HEK293 (cell line): ENCODE data around the gene VWA5A.

Experiments
- CTCF ChIA-PET: fragments of 350-600 bp; formaldehyde crosslinking; extraction: SDS; loops from one replicate; lab custom pipeline; 2021; ENCODE audit warnings: antibody characterized with exemption; lab: Yijun Ruan, JAX
- POLR2A ChIA-PET: fragments of 300-600 bp; formaldehyde crosslinking; extraction: SDS; loops from one replicate; lab custom pipeline; 2020; ENCODE audit warnings: antibody characterized with exemption, inconsistent platforms; lab: Yijun Ruan, JAX
- H3K27ac ChIP-seq: fragments of 200-500 bp; sonication (Bioruptor generic); 2 replicates; pipeline ENCODE4 v1.5.1; 2014; ENCODE audit warnings: low read depth, low read length, control low read depth, inconsistent platforms; ENCODE audit errors: extremely low read depth
- H3K36me3 ChIP-seq, 2 experiments: fragments of 200-500 bp in 1 of 2; sonication (Bioruptor generic) in 1 of 2; 1 replicate in 1 of 2; 2 replicates in 1 of 2; pipeline ENCODE4 v1.5.1; 2014 to 2017; ENCODE audit warnings: inconsistent platforms in 2 of 2, low read length in 2 of 2; ENCODE audit not compliant: control insufficient read depth in 2 of 2, insufficient read depth in 1 of 2
- H3K4me1 ChIP-seq: fragments of 200-500 bp; sonication (Bioruptor generic); 2 replicates; pipeline ENCODE4 v1.5.1; 2014; ENCODE audit warnings: mild to moderate bottlenecking, low read length, inconsistent platforms; ENCODE audit not compliant: control insufficient read depth, insufficient read depth
- H3K4me3 ChIP-seq: 2 replicates; pipeline ENCODE4 v1.5.1; 2011; ENCODE audit warnings: low read depth, mild to moderate bottlenecking, control low read depth, low read length, moderate library complexity
- H3K9me3 ChIP-seq: fragments of 200-500 bp; sonication (Bioruptor generic); 2 replicates; pipeline ENCODE4 v1.5.1; 2014; ENCODE audit warnings: low read depth, low read length, inconsistent platforms; ENCODE audit not compliant: control insufficient read depth, insufficient read depth
- BCL6B ChIP-seq: fragments of 450-650 bp; formaldehyde crosslinking; IDR thresholded peaks from 2 replicates; pipeline ENCODE4 v1.5.1; 2017; ENCODE audit warnings: missing biosample characterization, missing genetic modification characterization
- HOXA7 ChIP-seq: sonication (generic); formaldehyde crosslinking; IDR thresholded peaks from 2 replicates; pipeline ENCODE4 v1.8.1; 2022; ENCODE audit warnings: missing genetic modification reagents, borderline replicate concordance
- KLF16 ChIP-seq: fragments of 450-650 bp; formaldehyde crosslinking; IDR thresholded peaks from 2 replicates; pipeline ENCODE4 v1.5.1; 2017; ENCODE audit warnings: missing biosample characterization, missing genetic modification characterization
- KLF17 ChIP-seq: fragments of 450-650 bp; formaldehyde crosslinking; IDR thresholded peaks from 2 replicates; pipeline ENCODE4 v1.5.1; 2016; ENCODE audit warnings: missing biosample characterization, missing genetic modification characterization
- PRDM2 ChIP-seq: fragments of 450-650 bp; formaldehyde crosslinking; IDR thresholded peaks from 2 replicates; pipeline ENCODE4 v1.5.1; 2016; ENCODE audit warnings: missing biosample characterization, missing genetic modification characterization, borderline replicate concordance
- SCRT2 ChIP-seq: fragments of 450-650 bp; formaldehyde crosslinking; IDR thresholded peaks from 2 replicates; pipeline ENCODE4 v1.5.1; 2016; ENCODE audit warnings: missing biosample characterization, missing genetic modification characterization
- ZBTB17 ChIP-seq: fragments of 450-650 bp; formaldehyde crosslinking; IDR thresholded peaks from 2 replicates; pipeline ENCODE4 v1.5.1; 2016; ENCODE audit warnings: missing biosample characterization, missing genetic modification characterization
- ZFP41 ChIP-seq: fragments of 450-650 bp; formaldehyde crosslinking; IDR thresholded peaks from 2 replicates; pipeline ENCODE4 v1.5.1; 2016; ENCODE audit warnings: missing biosample characterization, missing genetic modification characterization, borderline replicate concordance
- ZNF132 ChIP-seq: fragments of 450-650 bp; formaldehyde crosslinking; IDR thresholded peaks from 2 replicates; pipeline ENCODE4 v1.5.1; 2017; ENCODE audit warnings: missing biosample characterization, missing genetic modification characterization, borderline replicate concordance
- ZNF133 ChIP-seq: fragments of 450-650 bp; formaldehyde crosslinking; IDR thresholded peaks from 2 replicates; pipeline ENCODE4 v1.5.1; 2016; ENCODE audit warnings: missing biosample characterization, missing genetic modification characterization
- ZNF155 ChIP-seq: fragments of 450-650 bp; formaldehyde crosslinking; IDR thresholded peaks from 2 replicates; pipeline ENCODE4 v1.5.1; 2016; ENCODE audit warnings: missing biosample characterization, missing genetic modification characterization
- ZNF175 ChIP-seq: fragments of 450-650 bp; formaldehyde crosslinking; IDR thresholded peaks from 2 replicates; pipeline ENCODE4 v1.5.1; 2016; ENCODE audit warnings: missing biosample characterization, missing genetic modification characterization
- ZNF184 ChIP-seq: fragments of 450-650 bp; IDR thresholded peaks from 2 replicates; pipeline ENCODE4 v1.5.1; 2018; ENCODE audit warnings: missing biosample characterization, mild to moderate bottlenecking, missing genetic modification characterization
- ZNF302 ChIP-seq: fragments of 450-650 bp; formaldehyde crosslinking; IDR thresholded peaks from 2 replicates; pipeline ENCODE4 v1.5.1; 2016; ENCODE audit warnings: missing biosample characterization, missing genetic modification characterization, low read depth
- ZNF350 ChIP-seq: fragments of 450-650 bp; formaldehyde crosslinking; IDR thresholded peaks from 2 replicates; pipeline ENCODE4 v1.5.0; 2017; ENCODE audit warnings: missing biosample characterization, mild to moderate bottlenecking, missing genetic modification characterization
- ZNF404 ChIP-seq: fragments of 450-650 bp; formaldehyde crosslinking; IDR thresholded peaks from 2 replicates; pipeline ENCODE4 v1.5.1; 2017; ENCODE audit warnings: missing biosample characterization, missing genetic modification characterization
- ZNF426 ChIP-seq: fragments of 450-650 bp; formaldehyde crosslinking; IDR thresholded peaks from 2 replicates; pipeline ENCODE4 v1.5.1; 2017; ENCODE audit warnings: missing biosample characterization, missing genetic modification characterization, mild to moderate bottlenecking, inconsistent platforms, moderate library complexity
- ZNF48 ChIP-seq: fragments of 450-650 bp; formaldehyde crosslinking; IDR thresholded peaks from 2 replicates; pipeline ENCODE4 v1.5.1; 2016; ENCODE audit warnings: missing biosample characterization, missing genetic modification characterization
- ZNF513 ChIP-seq: fragments of 450-650 bp; IDR thresholded peaks from 2 replicates; pipeline ENCODE4 v1.5.1; 2018; ENCODE audit warnings: missing biosample characterization, missing genetic modification characterization
- ZNF529 ChIP-seq: fragments of 450-650 bp; formaldehyde crosslinking; IDR thresholded peaks from 2 replicates; pipeline ENCODE4 v1.5.1; 2017; ENCODE audit warnings: missing genetic modification characterization, missing biosample characterization; ENCODE audit not compliant: insufficient replicate concordance
- ZNF530 ChIP-seq: fragments of 450-650 bp; formaldehyde crosslinking; IDR thresholded peaks from 2 replicates; pipeline ENCODE4 v1.5.1; 2016; ENCODE audit warnings: low read depth, missing biosample characterization, missing genetic modification characterization
- ZNF660 ChIP-seq: fragments of 450-650 bp; IDR thresholded peaks from 2 replicates; pipeline ENCODE4 v1.5.1; 2018; ENCODE audit warnings: missing biosample characterization, mild to moderate bottlenecking, missing genetic modification characterization
- ZSCAN16 ChIP-seq: fragments of 450-650 bp; formaldehyde crosslinking; IDR thresholded peaks from 2 replicates; pipeline ENCODE4 v1.5.1; 2016; ENCODE audit warnings: missing biosample characterization, missing genetic modification characterization

The VWA5A gene

GRCh38 chr11:124072147-124072546 lies 43.1 kb upstream of the VWA5A start (continued):
- TF ChIP-seq PRDM2 (tag by site-specific recombination) (no peak), HOXA7 (CRISPR knock-in tag) (no peak), ZNF48 (tag by site-specific recombination) (no peak), KLF17 (no peak)
- TF ChIP-seq, all 188 proteins: peak for 29

GRCh38 chr11:124074554-124074953 lies 40.7 kb upstream of the VWA5A start:
- no peak for TF ChIP-seq ZNF302 (tag by site-specific recombination)
- no peak for TF ChIP-seq ZNF133 (tag by site-specific recombination)
- no peak for TF ChIP-seq ZNF175
- TF ChIP-seq SCRT2 (tag by site-specific recombination), result no peak
- no peak for TF ChIP-seq ZNF350
- TF ChIP-seq KLF16, result no peak
- no peak for TF ChIP-seq ZNF132 (tag by site-specific recombination)
- no peak for TF ChIP-seq ZNF155 (tag by site-specific recombination)
- no peak for TF ChIP-seq ZNF529 (tag by site-specific recombination)
- TF ChIP-seq ZNF660 (tag by site-specific recombination), result no peak
- TF ChIP-seq ZNF426 (tag by site-specific recombination), result no peak
- TF ChIP-seq BCL6B (tag by site-specific recombination), result no peak
- no peak for TF ChIP-seq ZNF184 (tag by site-specific recombination)
- TF ChIP-seq ZSCAN16 (tag by site-specific recombination), result no peak
- no peak for TF ChIP-seq ZFP41 (tag by site-specific recombination)
- TF ChIP-seq ZBTB17 (tag by site-specific recombination), result no peak
- TF ChIP-seq ZNF404 (tag by site-specific recombination), result no peak
- TF ChIP-seq ZNF530, result no peak
- no peak for TF ChIP-seq ZNF513
- Histone ChIP-seq H3K4me1 (no peaks in the 10 kb centered on the region), H3K36me3 (no peaks in the 10 kb centered on the region), H3K4me3 (no peak overlapping the region), H3K9me3 (no peaks in the 10 kb centered on the region), H3K27ac (no peak overlapping the region)
- ChIA-PET POLR2A (interaction anchor here (0.6 kb wide), 1 partner anchor 723 kb away, joined by 3 read pairs; no protein-coding TSS in a partner anchor), CTCF (no interaction called here)
